ENCODE data around the gene TRAF3IP3.

The TRAF3IP3 gene

DNA sequence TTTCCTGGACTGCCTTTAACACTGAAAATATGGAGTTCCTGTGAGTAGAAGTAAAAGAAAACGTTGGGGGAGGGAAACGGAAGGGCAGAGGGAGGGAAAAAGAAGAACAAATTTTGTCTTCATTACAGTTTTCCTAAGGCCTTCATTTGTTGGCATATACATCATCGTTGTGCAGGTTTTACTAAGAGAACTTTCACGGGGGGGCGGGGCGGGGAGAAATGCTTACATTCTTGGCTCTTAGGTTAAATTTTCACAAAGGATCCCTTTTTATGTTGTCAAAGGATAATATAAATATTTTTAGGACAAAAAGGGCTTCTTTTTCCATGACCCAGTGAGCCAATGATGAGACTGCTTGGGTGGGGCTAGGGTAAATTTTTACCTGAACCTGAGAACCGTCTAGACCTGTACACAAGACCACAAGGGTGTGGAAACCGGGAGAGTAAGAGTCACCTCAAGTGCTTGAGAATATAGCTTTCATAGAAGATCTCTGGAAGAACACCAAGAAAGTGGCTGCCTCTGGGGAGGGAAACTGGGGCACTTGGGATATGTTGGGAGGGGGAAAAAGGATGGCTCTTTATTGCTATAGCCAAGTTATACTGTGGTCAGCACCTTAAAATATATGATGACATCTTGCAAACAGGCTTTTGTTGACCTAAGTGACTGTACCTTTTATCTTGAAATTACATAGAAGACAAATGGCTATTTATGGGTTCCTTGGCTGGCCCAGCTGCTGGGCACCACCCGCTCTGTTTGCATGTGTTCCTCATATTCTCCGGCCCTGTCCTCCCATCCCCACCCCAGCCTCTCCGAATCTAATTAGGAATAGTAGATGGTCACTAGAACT lies 70.0 kb downstream of the TRAF3IP3 start:
- no peak overlapping the region for H3K4me3 ChIP-seq (ENCODE audit: low read depth, low read length)
- no peak for DNase-seq (ENCODE audit: low read depth)
- TF ChIP-seq, protein P1, sequence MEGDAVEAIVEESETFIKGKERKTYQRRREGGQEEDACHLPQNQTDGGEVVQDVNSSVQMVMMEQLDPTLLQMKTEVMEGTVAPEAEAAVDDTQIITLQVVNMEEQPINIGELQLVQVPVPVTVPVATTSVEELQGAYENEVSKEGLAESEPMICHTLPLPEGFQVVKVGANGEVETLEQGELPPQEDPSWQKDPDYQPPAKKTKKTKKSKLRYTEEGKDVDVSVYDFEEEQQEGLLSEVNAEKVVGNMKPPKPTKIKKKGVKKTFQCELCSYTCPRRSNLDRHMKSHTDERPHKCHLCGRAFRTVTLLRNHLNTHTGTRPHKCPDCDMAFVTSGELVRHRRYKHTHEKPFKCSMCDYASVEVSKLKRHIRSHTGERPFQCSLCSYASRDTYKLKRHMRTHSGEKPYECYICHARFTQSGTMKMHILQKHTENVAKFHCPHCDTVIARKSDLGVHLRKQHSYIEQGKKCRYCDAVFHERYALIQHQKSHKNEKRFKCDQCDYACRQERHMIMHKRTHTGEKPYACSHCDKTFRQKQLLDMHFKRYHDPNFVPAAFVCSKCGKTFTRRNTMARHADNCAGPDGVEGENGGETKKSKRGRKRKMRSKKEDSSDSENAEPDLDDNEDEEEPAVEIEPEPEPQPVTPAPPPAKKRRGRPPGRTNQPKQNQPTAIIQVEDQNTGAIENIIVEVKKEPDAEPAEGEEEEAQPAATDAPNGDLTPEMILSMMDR (IDR thresholded peaks at IDR 0.05; ENCODE audit: insufficient read depth, low read depth, low read length, missing control alignments) = no peak

DNA sequence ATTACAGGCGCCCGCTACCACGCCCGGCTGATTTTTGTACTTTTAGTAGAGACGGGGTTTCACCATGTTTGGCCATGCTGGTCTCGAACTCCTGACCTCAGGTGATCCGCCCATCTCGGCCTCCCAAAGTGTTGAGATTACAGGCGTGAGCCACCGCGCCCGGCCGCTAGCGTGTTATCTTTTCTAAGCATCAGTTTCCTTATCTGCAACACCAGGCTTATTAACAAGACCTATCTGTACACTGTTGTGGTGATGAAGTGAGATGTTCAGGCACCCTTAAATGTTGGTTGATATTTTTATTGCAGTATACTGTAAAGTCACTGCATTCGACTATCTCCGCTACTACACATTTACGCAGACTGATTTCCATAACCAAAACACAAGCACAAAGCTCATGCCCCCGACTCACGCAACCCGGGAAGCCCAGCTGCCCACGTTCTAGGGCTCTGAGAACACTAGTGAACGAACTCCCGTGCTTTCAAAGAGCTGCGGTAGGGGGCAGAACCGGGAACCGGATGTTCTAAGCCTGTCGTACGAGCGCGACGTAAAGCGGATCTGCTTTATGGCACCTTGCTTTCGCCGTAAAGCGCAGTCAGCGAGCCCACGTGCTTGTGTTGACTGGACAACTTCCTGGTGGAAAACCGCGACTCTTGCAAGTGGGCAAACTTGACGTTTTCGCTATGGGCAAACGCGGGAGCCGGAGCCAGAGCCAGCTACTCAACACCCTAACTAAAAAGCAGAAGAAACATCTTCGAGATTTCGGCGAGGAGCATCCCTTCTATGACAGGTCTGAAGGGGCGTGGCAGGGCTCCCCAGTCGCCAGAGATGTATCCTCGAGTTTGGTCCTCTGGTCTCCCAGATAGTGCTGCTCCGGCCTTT lies 71.8 kb downstream of the TRAF3IP3 start, which contains the start of gene UTP25:
Gene UTP25, plus strand, starts transcription at position 589 of the 879 bp plus-strand sequence. Its CDS starts 92 bp downstream, at position 681.
- DNase-seq (ENCODE audit: low read depth) = peak; percentile 98
- peak within 1 kb of the TSS; percentile 78 for H3K4me3 ChIP-seq (ENCODE audit: low read depth, low read length)
- TF ChIP-seq, protein P1 (IDR thresholded peaks at IDR 0.05; ENCODE audit: insufficient read depth, low read depth, low read length, missing control alignments) = peak; percentile 71

- TF ChIP-seq, protein P1 (IDR thresholded peaks at IDR 0.05; ENCODE audit: insufficient read depth, low read depth, low read length, missing control alignments) = no peak
- DNase-seq (ENCODE audit: low read depth) = no peak
- H3K4me3 ChIP-seq (ENCODE audit: low read depth, low read length) = no peak overlapping the region
Measured at GRCh38 chr1:209829716-209830115, 73.9 kb downstream of the TRAF3IP3 start.

DNA sequence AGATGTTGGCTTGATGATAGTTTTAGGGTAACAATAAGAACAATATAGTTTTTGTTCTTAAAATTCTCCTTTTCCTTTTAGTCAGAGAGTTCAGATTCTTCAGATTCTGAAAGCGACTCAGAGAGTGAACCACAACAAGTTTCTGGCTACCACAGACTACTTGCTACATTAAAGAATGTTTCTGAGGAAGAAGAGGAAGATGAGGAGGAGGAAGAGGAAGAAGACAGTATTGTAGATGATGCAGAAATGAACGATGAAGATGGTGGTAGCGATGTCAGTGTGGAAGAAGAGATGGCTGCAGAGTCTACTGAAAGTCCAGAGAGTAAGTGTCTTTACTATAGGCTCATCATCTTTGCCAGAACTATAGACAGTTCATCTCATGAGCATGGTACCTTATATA lies 74.9 kb downstream of the TRAF3IP3 start:
- H3K4me3 ChIP-seq (ENCODE audit: low read depth, low read length) = no peak overlapping the region
- TF ChIP-seq, protein P1 (IDR thresholded peaks at IDR 0.05; ENCODE audit: insufficient read depth, low read depth, low read length, missing control alignments) = no peak
- no peak for DNase-seq (ENCODE audit: low read depth)

DNA sequence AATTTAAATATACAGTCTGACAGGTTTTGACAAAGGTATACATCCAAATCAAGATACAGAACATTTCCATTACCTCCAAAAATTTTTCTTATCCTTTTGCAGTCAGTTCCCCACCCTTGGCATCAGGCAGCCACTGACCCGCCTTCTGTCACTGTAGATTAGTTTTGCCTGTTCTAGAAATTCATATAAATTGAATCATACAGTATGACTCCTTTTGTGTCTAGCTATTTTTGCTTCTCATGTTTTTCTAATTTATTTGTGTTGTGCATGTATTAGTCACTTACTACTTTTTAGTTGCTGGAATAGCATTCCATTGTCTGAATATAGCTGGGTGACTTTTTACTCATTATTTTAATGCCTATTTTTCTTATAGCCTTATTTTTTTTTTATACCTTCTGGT lies 75.8 kb downstream of the TRAF3IP3 start:
- TF ChIP-seq, protein P1 (IDR thresholded peaks at IDR 0.05; ENCODE audit: insufficient read depth, low read depth, low read length, missing control alignments) = no peak
- no peak for DNase-seq (ENCODE audit: low read depth)
- no peak overlapping the region for H3K4me3 ChIP-seq (ENCODE audit: low read depth, low read length)
